HepG2 (cell line): Measurements from ENCODE around the gene NME2. TPM values are rescaled to one million over a fixed set of nuclear protein-coding genes. Genes with fewer than 3 reads are reported as not detected.

Source experiments
- CAMTA2 ChIP-seq: sonication (generic); formaldehyde crosslinking; IDR thresholded peaks from 2 replicates; pipeline ENCODE4 v1.4.0; 2020; ENCODE audit warnings: mild to moderate bottlenecking, missing genetic modification reagents, borderline replicate concordance
- CBX5 ChIP-seq: sonication (generic); formaldehyde crosslinking; IDR thresholded peaks from 2 replicates; pipeline ENCODE4 v1.4.0; 2020; ENCODE audit warnings: missing genetic modification reagents, borderline replicate concordance
- CREM ChIP-seq, 2 experiments: sonication (generic) in 1 of 2; formaldehyde crosslinking in 1 of 2; IDR thresholded peaks; 2 replicates each; pipeline versions ENCODE4 v1.4.0 to v1.6.1; 2016 to 2020; ENCODE audit warnings: antibody characterized with exemption in 1 of 2, mild to moderate bottlenecking in 1 of 2, missing genetic modification reagents in 1 of 2
- GPN1 ChIP-seq: sonication (generic); formaldehyde crosslinking; IDR thresholded peaks from 2 replicates; pipeline ENCODE4 v1.5.1; 2020; ENCODE audit warnings: missing genetic modification reagents, borderline replicate concordance
- KLF16 ChIP-seq, 2 experiments: sonication (generic) in 1 of 2; formaldehyde crosslinking in 1 of 2; IDR thresholded peaks; 2 replicates each; pipeline versions ENCODE4 v1.6.1 to v1.8.0; 2016 to 2023; ENCODE audit warnings: missing genetic modification reagents in 2 of 2, missing compliant biosample characterization in 1 of 2
- MAFF ChIP-seq: IDR thresholded peaks from 2 replicates; pipeline ENCODE4 v1.6.1; 2011; ENCODE audit warnings: low read depth, low read length, improper control_type of control experiment
- MZF1 ChIP-seq: sonication (generic); formaldehyde crosslinking; IDR thresholded peaks from 2 replicates; pipeline ENCODE4 v1.8.1; 2023; ENCODE audit warnings: mild to moderate bottlenecking, missing genetic modification reagents, borderline replicate concordance
- NCOA2 ChIP-seq: sonication (generic); formaldehyde crosslinking; IDR thresholded peaks from 2 replicates; pipeline ENCODE4 v1.8.0; 2022; ENCODE audit warnings: inconsistent platforms
- POGZ ChIP-seq: sonication (generic); formaldehyde crosslinking; IDR thresholded peaks from 2 replicates; pipeline ENCODE4 v1.4.0; 2020; ENCODE audit warnings: mild to moderate bottlenecking, missing genetic modification reagents
- SATB2 ChIP-seq: sonication (generic); formaldehyde crosslinking; IDR thresholded peaks from 2 replicates; pipeline ENCODE4 v1.5.0; 2020; ENCODE audit warnings: missing genetic modification reagents
- SIX1 ChIP-seq: sonication (generic); formaldehyde crosslinking; IDR thresholded peaks from 2 replicates; pipeline ENCODE4 v1.4.0; 2020; ENCODE audit warnings: missing genetic modification reagents, borderline replicate concordance
- SNRNP70 ChIP-seq: fragments of 200-400 bp; formaldehyde crosslinking; IDR thresholded peaks from 2 replicates; pipeline ENCODE4 v1.6.1; 2017; ENCODE audit warnings: mild to moderate bottlenecking, low read depth, low read length, moderate library complexity
- STAT5B ChIP-seq: sonication (generic); formaldehyde crosslinking; IDR thresholded peaks from 2 replicates; pipeline ENCODE4 v1.4.0; 2020; ENCODE audit warnings: missing genetic modification reagents
- ZBTB42 ChIP-seq: sonication (generic); formaldehyde crosslinking; IDR thresholded peaks from 2 replicates; pipeline ENCODE4 v1.5.0; 2020; ENCODE audit warnings: mild to moderate bottlenecking, missing genetic modification reagents
- ZNF205 ChIP-seq: IDR thresholded peaks from 2 replicates; pipeline ENCODE4 v1.6.1; 2018; ENCODE audit warnings: missing biosample characterization, missing genetic modification reagents
- ZNF256 ChIP-seq: sonication (generic); formaldehyde crosslinking; conservative IDR thresholded peaks from 2 replicates; pipeline ENCODE4 v1.4.0; 2020; ENCODE audit warnings: missing genetic modification reagents
- ZNF260 ChIP-seq: sonication (generic); formaldehyde crosslinking; IDR thresholded peaks from 2 replicates; pipeline ENCODE4 v1.4.0; 2020; ENCODE audit warnings: missing genetic modification reagents, low read depth, mild to moderate bottlenecking, borderline replicate concordance
- ZNF430 ChIP-seq: sonication (generic); formaldehyde crosslinking; IDR thresholded peaks from 2 replicates; pipeline ENCODE4 v1.9.0; 2021; ENCODE audit warnings: mild to moderate bottlenecking, missing genetic modification reagents
- ZNF569 ChIP-seq: sonication (generic); formaldehyde crosslinking; IDR thresholded peaks from 2 replicates; pipeline ENCODE4 v1.5.0; 2020; ENCODE audit warnings: mild to moderate bottlenecking, missing genetic modification reagents, moderate library complexity, borderline replicate concordance
- ZNF598 ChIP-seq: sonication (generic); formaldehyde crosslinking; IDR thresholded peaks from 2 replicates; pipeline ENCODE4 v1.5.1; 2020; ENCODE audit warnings: mild to moderate bottlenecking, missing genetic modification reagents, borderline replicate concordance
- ZNF605 ChIP-seq: sonication (generic); formaldehyde crosslinking; IDR thresholded peaks from 2 replicates; pipeline ENCODE4 v1.8.0; 2022; ENCODE audit warnings: mild to moderate bottlenecking, missing genetic modification reagents
- ZNF780A ChIP-seq: sonication (generic); formaldehyde crosslinking; IDR thresholded peaks from 2 replicates; pipeline ENCODE4 v1.8.0; 2022; ENCODE audit warnings: mild to moderate bottlenecking, missing genetic modification reagents, moderate library complexity
- polyA plus RNA-seq, 8 experiments: library from polyadenylated mRNA; depleted of rRNA in 3 of 8; stranded (reverse) in 7 of 8; unstranded in 1 of 8; fragments of >200 nt; fragmentation: Illumina TruSeq in 4 of 8; extraction: Trizol in 4 of 8; gene quantifications; 2 replicates each; pipeline versions ENCODE4 v1.2.1 to v1.2.3, GENCODE V29; 2011 to 2016; ENCODE audit warnings: low read depth in 4 of 8, missing spikeins in 1 of 8, mixed read lengths in 1 of 8; ENCODE audit not compliant: insufficient read depth in 1 of 8
- total RNA-seq, 5 experiments: library from RNA; depleted of rRNA; stranded (reverse); fragments of >200 nt; fragmentation: Illumina TruSeq; extraction: Trizol; gene quantifications; 2 replicates each; pipeline ENCODE4 v1.2.3, GENCODE V29; 2016; ENCODE audit warnings: low read depth in 1 of 5
- TF ChIP-seq, protein P1 (sequence below): sonication (generic); formaldehyde crosslinking; IDR thresholded peaks from 2 replicates; pipeline ENCODE4 v1.8.0; 2023; ENCODE audit warnings: mild to moderate bottlenecking, missing genetic modification reagents
- TF ChIP-seq, protein P2 (sequence below): IDR thresholded peaks from 2 replicates; pipeline ENCODE4 v1.6.1; 2016; ENCODE audit warnings: low read depth, control low read depth
- TF ChIP-seq, protein P3 (sequence below): sonication (generic); formaldehyde crosslinking; IDR thresholded peaks from 2 replicates; pipeline ENCODE4 v1.5.1; 2020; ENCODE audit warnings: mild to moderate bottlenecking, missing genetic modification reagents, moderate library complexity
- TF ChIP-seq, protein P4 (sequence below): sonication (generic); formaldehyde crosslinking; IDR thresholded peaks from 2 replicates; pipeline ENCODE4 v1.4.0; 2020; ENCODE audit warnings: missing genetic modification reagents, borderline replicate concordance

Gene NME2
- total and polyA plus RNA-seq, 2 of the 13 experiments (the other 11 are each of a cell fraction or from before 2014, with no cell fraction given), result 790 to 1,213 TPM

DNA sequence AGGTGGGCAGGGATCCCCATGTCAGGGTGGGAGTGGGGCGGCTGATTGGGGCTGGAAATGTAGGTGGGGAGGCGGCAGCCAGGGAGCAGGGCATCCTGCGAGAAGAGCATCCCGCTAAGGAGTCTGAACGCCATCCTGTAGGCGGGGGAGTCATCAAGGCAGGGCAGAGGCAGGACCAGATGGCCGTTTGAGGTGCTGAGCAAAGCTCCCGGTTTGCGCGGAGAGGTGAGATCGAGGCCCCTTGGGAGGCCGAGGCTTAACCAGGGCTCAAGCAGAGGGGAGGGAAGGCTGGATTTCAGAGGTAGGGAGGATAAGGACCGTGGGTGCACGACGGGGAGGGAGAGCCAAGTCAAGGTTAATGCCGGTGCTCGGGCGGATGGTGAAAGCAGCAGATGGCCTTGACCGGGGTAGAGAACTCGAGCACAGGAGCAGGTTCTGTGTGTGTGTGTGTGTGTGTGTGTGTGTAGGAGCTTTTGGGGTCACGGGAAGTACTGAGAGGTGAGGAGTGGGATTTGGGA lies 472 bp upstream of the NME2 start (continued):
- TF ChIP-seq KLF16 (CRISPR knock-in tag; IDR thresholded peaks at IDR 0.05), result 0 out of 4 replicates have a peak, but pooled peaks of 1 of the 2 experiments have one; percentile 75
- TF ChIP-seq, protein P1, sequence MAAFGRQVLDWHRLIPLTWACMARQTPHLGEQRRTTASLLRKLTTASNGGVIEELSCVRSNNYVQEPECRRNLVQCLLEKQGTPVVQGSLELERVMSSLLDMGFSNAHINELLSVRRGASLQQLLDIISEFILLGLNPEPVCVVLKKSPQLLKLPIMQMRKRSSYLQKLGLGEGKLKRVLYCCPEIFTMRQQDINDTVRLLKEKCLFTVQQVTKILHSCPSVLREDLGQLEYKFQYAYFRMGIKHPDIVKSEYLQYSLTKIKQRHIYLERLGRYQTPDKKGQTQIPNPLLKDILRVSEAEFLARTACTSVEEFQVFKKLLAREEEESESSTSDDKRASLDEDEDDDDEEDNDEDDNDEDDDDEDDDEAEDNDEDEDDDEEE (CRISPR knock-in tag), result peak; percentile 81
- TF ChIP-seq SNRNP70, result no peak
- TF ChIP-seq CAMTA2 (CRISPR knock-in tag), result no peak
- TF ChIP-seq ZNF260 (CRISPR knock-in tag), result no peak
- TF ChIP-seq ZNF205 (CRISPR knock-in tag), result no peak
- TF ChIP-seq MAFF, result no peak
- TF ChIP-seq CREM (IDR thresholded peaks at IDR 0.05), result no peak
- TF ChIP-seq CREM (CRISPR knock-in tag; IDR thresholded peaks at IDR 0.05), result no peak
- no peak for TF ChIP-seq ZNF598 (CRISPR knock-in tag)
- 0 out of 2 replicates have a peak, but pooled peaks have one; percentile 67 for TF ChIP-seq MZF1 (CRISPR knock-in tag)
- TF ChIP-seq ZNF256, result no peak
- no peak for TF ChIP-seq SIX1 (CRISPR knock-in tag)
- no peak for TF ChIP-seq ZBTB42 (CRISPR knock-in tag)
- TF ChIP-seq GPN1 (CRISPR knock-in tag), result no peak
- peak; percentile 83; the same call in 1 of the 2 replicates for TF ChIP-seq ZNF430 (CRISPR knock-in tag)
- no peak for TF ChIP-seq POGZ (CRISPR knock-in tag)
- no peak; the same call in 1 of the 2 replicates for TF ChIP-seq ZNF780A (CRISPR knock-in tag)
- 0 out of 2 replicates have a peak, but pooled peaks have one; percentile 4 for TF ChIP-seq NCOA2
- no peak for TF ChIP-seq ZNF569
- TF ChIP-seq CBX5, result no peak; the same call in 1 of the 2 replicates
- TF ChIP-seq, protein P2, sequence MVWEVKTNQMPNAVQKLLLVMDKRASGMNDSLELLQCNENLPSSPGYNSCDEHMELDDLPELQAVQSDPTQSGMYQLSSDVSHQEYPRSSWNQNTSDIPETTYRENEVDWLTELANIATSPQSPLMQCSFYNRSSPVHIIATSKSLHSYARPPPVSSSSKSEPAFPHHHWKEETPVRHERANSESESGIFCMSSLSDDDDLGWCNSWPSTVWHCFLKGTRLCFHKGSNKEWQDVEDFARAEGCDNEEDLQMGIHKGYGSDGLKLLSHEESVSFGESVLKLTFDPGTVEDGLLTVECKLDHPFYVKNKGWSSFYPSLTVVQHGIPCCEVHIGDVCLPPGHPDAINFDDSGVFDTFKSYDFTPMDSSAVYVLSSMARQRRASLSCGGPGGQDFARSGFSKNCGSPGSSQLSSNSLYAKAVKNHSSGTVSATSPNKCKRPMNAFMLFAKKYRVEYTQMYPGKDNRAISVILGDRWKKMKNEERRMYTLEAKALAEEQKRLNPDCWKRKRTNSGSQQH (CRISPR knock-in tag), result 0 out of 2 replicates have a peak, but pooled peaks have one; percentile 15
- TF ChIP-seq, protein P3, sequence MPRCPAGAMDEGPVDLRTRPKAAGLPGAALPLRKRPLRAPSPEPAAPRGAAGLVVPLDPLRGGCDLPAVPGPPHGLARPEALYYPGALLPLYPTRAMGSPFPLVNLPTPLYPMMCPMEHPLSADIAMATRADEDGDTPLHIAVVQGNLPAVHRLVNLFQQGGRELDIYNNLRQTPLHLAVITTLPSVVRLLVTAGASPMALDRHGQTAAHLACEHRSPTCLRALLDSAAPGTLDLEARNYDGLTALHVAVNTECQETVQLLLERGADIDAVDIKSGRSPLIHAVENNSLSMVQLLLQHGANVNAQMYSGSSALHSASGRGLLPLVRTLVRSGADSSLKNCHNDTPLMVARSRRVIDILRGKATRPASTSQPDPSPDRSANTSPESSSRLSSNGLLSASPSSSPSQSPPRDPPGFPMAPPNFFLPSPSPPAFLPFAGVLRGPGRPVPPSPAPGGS (CRISPR knock-in tag), result no peak
- no peak for TF ChIP-seq STAT5B (CRISPR knock-in tag)
- peak; percentile 91 for TF ChIP-seq ZNF605 (CRISPR knock-in tag)
- TF ChIP-seq SATB2 (CRISPR knock-in tag), result no peak
- TF ChIP-seq, protein P4, sequence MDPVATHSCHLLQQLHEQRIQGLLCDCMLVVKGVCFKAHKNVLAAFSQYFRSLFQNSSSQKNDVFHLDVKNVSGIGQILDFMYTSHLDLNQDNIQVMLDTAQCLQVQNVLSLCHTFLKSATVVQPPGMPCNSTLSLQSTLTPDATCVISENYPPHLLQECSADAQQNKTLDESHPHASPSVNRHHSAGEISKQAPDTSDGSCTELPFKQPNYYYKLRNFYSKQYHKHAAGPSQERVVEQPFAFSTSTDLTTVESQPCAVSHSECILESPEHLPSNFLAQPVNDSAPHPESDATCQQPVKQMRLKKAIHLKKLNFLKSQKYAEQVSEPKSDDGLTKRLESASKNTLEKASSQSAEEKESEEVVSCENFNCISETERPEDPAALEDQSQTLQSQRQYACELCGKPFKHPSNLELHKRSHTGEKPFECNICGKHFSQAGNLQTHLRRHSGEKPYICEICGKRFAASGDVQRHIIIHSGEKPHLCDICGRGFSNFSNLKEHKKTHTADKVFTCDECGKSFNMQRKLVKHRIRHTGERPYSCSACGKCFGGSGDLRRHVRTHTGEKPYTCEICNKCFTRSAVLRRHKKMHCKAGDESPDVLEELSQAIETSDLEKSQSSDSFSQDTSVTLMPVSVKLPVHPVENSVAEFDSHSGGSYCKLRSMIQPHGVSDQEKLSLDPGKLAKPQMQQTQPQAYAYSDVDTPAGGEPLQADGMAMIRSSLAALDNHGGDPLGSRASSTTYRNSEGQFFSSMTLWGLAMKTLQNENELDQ (CRISPR knock-in tag), result no peak
